DND-41 (cell line): ENCODE measurements around the gene HMCN1.
A peak's percentile ranks its signal among the peaks of the same experiment; 100 is the strongest.
"Not testable (repeated sequence)": the region's sequence is repeated elsewhere in the genome, so short reads cannot be mapped to it uniquely, and the experiment has no call there.

Experiments
- ATAC-seq: fragments of 200-7000 bp; cut with Tn5 transposase; 3 replicates; pipeline ENCODE4 v1.9.1; 2021; ENCODE audit warnings: low read depth; ENCODE audit not compliant: insufficient read depth
- DNase-seq: peaks from one replicate; pipeline ENCODE4 v3.0.0-alpha.2; 2020
- H2AFZ ChIP-seq: 2 replicates; pipeline ENCODE4 v1.6.0; 2012; ENCODE audit warnings: low read depth, low read length
- H3K27ac ChIP-seq: 2 replicates; pipeline ENCODE4 v1.5.1; 2012; ENCODE audit warnings: low read length, inconsistent platforms
- H3K27me3 ChIP-seq: fragments of 200-600 bp; sonication (generic); 2 replicates; pipeline ENCODE4 v1.6.0; 2012; ENCODE audit warnings: low read length, mild to moderate bottlenecking, inconsistent platforms; ENCODE audit not compliant: insufficient read depth, poor library complexity
- H3K36me3 ChIP-seq: 2 replicates; pipeline ENCODE4 v1.5.1; 2012; ENCODE audit warnings: low read length, inconsistent platforms; ENCODE audit not compliant: insufficient read depth
- H3K4me1 ChIP-seq: 2 replicates; pipeline ENCODE4 v1.5.1; 2012; ENCODE audit warnings: mild to moderate bottlenecking, low read length; ENCODE audit not compliant: insufficient read depth
- H3K4me2 ChIP-seq: 2 replicates; pipeline ENCODE4 v1.6.0; 2012; ENCODE audit warnings: mild to moderate bottlenecking, moderate library complexity, low read length, inconsistent platforms; ENCODE audit not compliant: insufficient read depth
- H3K4me3 ChIP-seq, 2 experiments: fragments of 200-600 bp in 1 of 2; shearing (Covaris generic) in 1 of 2; 2 replicates each; pipeline ENCODE4 v1.5.1; 2012 to 2016; ENCODE audit warnings: inconsistent platforms in 2 of 2, low read length in 2 of 2, mild to moderate bottlenecking in 2 of 2, low read depth in 1 of 2, moderate library complexity in 1 of 2
- H3K79me2 ChIP-seq: 2 replicates; pipeline ENCODE4 v1.6.0; 2012; ENCODE audit warnings: low read length, inconsistent platforms; ENCODE audit not compliant: insufficient read depth
- H3K9ac ChIP-seq: 2 replicates; pipeline ENCODE4 v1.6.0; 2012; ENCODE audit warnings: low read depth, mild to moderate bottlenecking, inconsistent platforms, low read length, moderate library complexity
- H3K9me3 ChIP-seq: 2 replicates; pipeline ENCODE4 v1.5.1; 2012; ENCODE audit warnings: low read length, moderate library complexity, mild to moderate bottlenecking, inconsistent platforms; ENCODE audit not compliant: insufficient read depth, severe bottlenecking
- H4K20me1 ChIP-seq: 2 replicates; pipeline ENCODE4 v1.6.0; 2012; ENCODE audit warnings: low read length; ENCODE audit not compliant: insufficient read depth
- CTCF ChIP-seq: IDR thresholded peaks from 2 replicates; pipeline ENCODE4 v1.5.1; 2012; ENCODE audit warnings: borderline replicate concordance, low read length, moderate library complexity, mild to moderate bottlenecking; ENCODE audit not compliant: poor library complexity, severe bottlenecking; ENCODE audit errors: extremely low read depth
- EZH2 ChIP-seq: IDR thresholded peaks from 3 replicates; pipeline ENCODE4 v1.6.1; 2012; ENCODE audit warnings: borderline replicate concordance, low read depth, mild to moderate bottlenecking, moderate library complexity, low read length, inconsistent platforms; ENCODE audit not compliant: severe bottlenecking

Gene HMCN1

GRCh38 chr1:186152227-186152619 is 418.0 kb downstream of the HMCN1 start:
- no peaks in the 10 kb centered on the region for H3K27me3 ChIP-seq
- no peak overlapping the region for H3K4me2 ChIP-seq
- TF ChIP-seq CTCF, result no peak
- no peaks in the 10 kb centered on the region for H3K9me3 ChIP-seq
- no peaks in the 10 kb centered on the region for H3K36me3 ChIP-seq
- no peak overlapping the region for H2AFZ ChIP-seq
- H3K4me1 ChIP-seq, result no peaks in the 10 kb centered on the region
- no peak overlapping the region for H3K4me3 ChIP-seq
- no peaks in the 10 kb centered on the region for H4K20me1 ChIP-seq
- H3K9ac ChIP-seq, result no peak overlapping the region
- H3K79me2 ChIP-seq, result no peaks in the 10 kb centered on the region
- H3K27ac ChIP-seq, result no peak overlapping the region
- no peak for DNase-seq
- no peak for ATAC-seq

GRCh38 chr1:186152620-186153239 is 418.5 kb downstream of the HMCN1 start:
- no peak overlapping the region for H3K4me3 ChIP-seq
- no peak for ATAC-seq
- H3K36me3 ChIP-seq, result no peaks in the 10 kb centered on the region
- H4K20me1 ChIP-seq, result no peaks in the 10 kb centered on the region
- no peak overlapping the region for H3K4me2 ChIP-seq
- no peak overlapping the region for H3K27ac ChIP-seq
- H3K79me2 ChIP-seq, result no peaks in the 10 kb centered on the region
- no peak overlapping the region for H3K9ac ChIP-seq
- H3K9me3 ChIP-seq, result no peaks in the 10 kb centered on the region
- H2AFZ ChIP-seq, result no peak overlapping the region
- no peak for DNase-seq
- TF ChIP-seq CTCF (no peak), EZH2 (no peak)
- no peaks in the 10 kb centered on the region for H3K4me1 ChIP-seq
- H3K27me3 ChIP-seq, result no peaks in the 10 kb centered on the region

GRCh38 chr1:186154651-186155050 is 420.5 kb downstream of the HMCN1 start:
- no peak for ATAC-seq
- no peaks in the 10 kb centered on the region for H3K9me3 ChIP-seq
- H3K27ac ChIP-seq, result no peak overlapping the region
- H3K9ac ChIP-seq, result no peak overlapping the region
- H3K36me3 ChIP-seq, result no peaks in the 10 kb centered on the region
- no peaks in the 10 kb centered on the region for H4K20me1 ChIP-seq
- H2AFZ ChIP-seq, result no peak overlapping the region
- H3K79me2 ChIP-seq, result no peaks in the 10 kb centered on the region
- DNase-seq, result no peak
- H3K4me3 ChIP-seq, result no peak overlapping the region
- no peaks in the 10 kb centered on the region for H3K27me3 ChIP-seq
- TF ChIP-seq EZH2 (no peak), CTCF (no peak)
- H3K4me2 ChIP-seq, result no peak overlapping the region
- H3K4me1 ChIP-seq, result no peaks in the 10 kb centered on the region

GRCh38 chr1:186155594-186155993 is 421.4 kb downstream of the HMCN1 start:
- TF ChIP-seq EZH2, result no peak
- peak; percentile 44 for TF ChIP-seq CTCF
- Histone ChIP-seq H2AFZ (no peak overlapping the region), H3K36me3 (no peaks in the 10 kb centered on the region), H3K79me2 (no peaks in the 10 kb centered on the region), H3K9ac (no peak overlapping the region), H3K4me1 (no peaks in the 10 kb centered on the region), H3K4me2 (no peak overlapping the region), H4K20me1 (no peaks in the 10 kb centered on the region), H3K27ac (no peak overlapping the region), H3K4me3 (no peak overlapping the region), H3K9me3 (no peaks in the 10 kb centered on the region), H3K27me3 (no peaks in the 10 kb centered on the region)
- DNase-seq (no peak), ATAC-seq (no peak; the same call in 2 of the 3 replicates)

GRCh38 chr1:186162895-186163294 is 428.7 kb downstream of the HMCN1 start:
- not testable (repeated sequence) for ATAC-seq, H3K79me2 ChIP-seq, H3K9me3 ChIP-seq, H3K9ac ChIP-seq, H4K20me1 ChIP-seq, DNase-seq, H3K4me1 ChIP-seq, H3K27ac ChIP-seq, H3K4me3 ChIP-seq, H3K27me3 ChIP-seq, H2AFZ ChIP-seq, H3K4me2 ChIP-seq, H3K36me3 ChIP-seq
